ENCODE data around the gene WASL. TPM values are rescaled to one million over a fixed set of nuclear protein-coding genes. Genes with fewer than 3 reads are reported as not detected.
"Not testable (repeated sequence)": the region's sequence is repeated elsewhere in the genome, so short reads cannot be mapped to it uniquely, and the experiment has no call there.

Gene WASL
- total RNA-seq, 1 donor from 2014 or later, result 42.7 TPM

- peaks cover 7% of the 10 kb centered on the region for H3K9me3 Mint-ChIP-seq (ENCODE audit: unreplicated experiment)
- H3K27me3 Mint-ChIP-seq (ENCODE audit: unreplicated experiment), result no peaks in the 10 kb centered on the region
- peaks cover 29% of the 10 kb centered on the region for H3K4me1 Mint-ChIP-seq (ENCODE audit: unreplicated experiment)
These were observed 10.4 kb downstream of the WASL start for GRCh38 chr7:123738356-123738755.

GRCh38 chr7:123737168-123737674, 11.6 kb downstream of the WASL start:
- H3K9me3 Mint-ChIP-seq (ENCODE audit: unreplicated experiment), result peaks cover 13% of the 10 kb centered on the region
- H3K4me1 Mint-ChIP-seq (ENCODE audit: unreplicated experiment), result peaks cover 26% of the 10 kb centered on the region
- H3K27ac Mint-ChIP-seq (ENCODE audit: unreplicated experiment), result peak overlapping the region; percentile 18
- peaks cover 15% of the 10 kb centered on the region for H3K36me3 Mint-ChIP-seq (ENCODE audit: unreplicated experiment)
- DNase-seq (ENCODE audit: extremely low spot score, unreplicated experiment); H3K4me3 Mint-ChIP-seq (ENCODE audit: unreplicated experiment); H3K27me3 Mint-ChIP-seq (ENCODE audit: unreplicated experiment): not testable (repeated sequence)

More at GRCh38 chr7:123738356-123738755, 10.4 kb downstream of the WASL start:
- H3K27ac Mint-ChIP-seq (ENCODE audit: unreplicated experiment), result no peak overlapping the region
- H3K4me3 Mint-ChIP-seq (ENCODE audit: unreplicated experiment), result no peak overlapping the region
- no peak for DNase-seq (ENCODE audit: extremely low spot score, unreplicated experiment)
- TF ChIP-seq CTCF (IDR thresholded peaks at IDR 0.05), result no peak
- peaks cover 6% of the 10 kb centered on the region for H3K36me3 Mint-ChIP-seq (ENCODE audit: unreplicated experiment)

- Mint-ChIP-seq H3K4me3 (ENCODE audit: unreplicated experiment) (no peak overlapping the region), H3K27me3 (ENCODE audit: unreplicated experiment) (no peaks in the 10 kb centered on the region), H3K4me1 (ENCODE audit: unreplicated experiment) (peaks cover 29% of the 10 kb centered on the region), H3K36me3 (ENCODE audit: unreplicated experiment) (peaks cover 20% of the 10 kb centered on the region), H3K27ac (ENCODE audit: unreplicated experiment) (no peak overlapping the region), H3K9me3 (ENCODE audit: unreplicated experiment) (peaks cover 20% of the 10 kb centered on the region)
- TF ChIP-seq CTCF (IDR thresholded peaks at IDR 0.05), result no peak
- DNase-seq (ENCODE audit: extremely low spot score, unreplicated experiment), result no peak
These were observed 13.3 kb downstream of the WASL start for GRCh38 chr7:123735539-123735938.

GRCh38 chr7:123734498-123734897, 14.3 kb downstream of the WASL start:
- H3K4me1 Mint-ChIP-seq (ENCODE audit: unreplicated experiment), result peaks cover 29% of the 10 kb centered on the region
- no peak for TF ChIP-seq CTCF (IDR thresholded peaks at IDR 0.05)
- peaks cover 20% of the 10 kb centered on the region for H3K9me3 Mint-ChIP-seq (ENCODE audit: unreplicated experiment)
- H3K4me3 Mint-ChIP-seq (ENCODE audit: unreplicated experiment), result no peak overlapping the region
- no peak for DNase-seq (ENCODE audit: extremely low spot score, unreplicated experiment)
- H3K36me3 Mint-ChIP-seq (ENCODE audit: unreplicated experiment), result peaks cover 20% of the 10 kb centered on the region
- H3K27ac Mint-ChIP-seq (ENCODE audit: unreplicated experiment), result no peak overlapping the region
- H3K27me3 Mint-ChIP-seq (ENCODE audit: unreplicated experiment), result no peaks in the 10 kb centered on the region

- no peak overlapping the region for H3K27ac Mint-ChIP-seq (ENCODE audit: unreplicated experiment)
- no peak for DNase-seq (ENCODE audit: extremely low spot score, unreplicated experiment)
- peaks cover 34% of the 10 kb centered on the region for H3K4me1 Mint-ChIP-seq (ENCODE audit: unreplicated experiment)
- peaks cover 20% of the 10 kb centered on the region for H3K36me3 Mint-ChIP-seq (ENCODE audit: unreplicated experiment)
- no peak overlapping the region for H3K4me3 Mint-ChIP-seq (ENCODE audit: unreplicated experiment)
- peaks cover 20% of the 10 kb centered on the region for H3K9me3 Mint-ChIP-seq (ENCODE audit: unreplicated experiment)
- H3K27me3 Mint-ChIP-seq (ENCODE audit: unreplicated experiment), result no peaks in the 10 kb centered on the region
- no peak for TF ChIP-seq CTCF (IDR thresholded peaks at IDR 0.05)
These were observed 16.3 kb downstream of the WASL start for GRCh38 chr7:123732413-123733091.
